Lung (tissue), 12 donors: ENCODE measurements around the gene B3GNT7. TPM values are rescaled to one million over a fixed set of nuclear protein-coding genes. Genes with fewer than 3 reads are reported as not detected.
"Not testable (repeated sequence)": the region's sequence is repeated elsewhere in the genome, so short reads cannot be mapped to it uniquely, and the experiment has no call there.

Source experiments
- ATAC-seq: fragments of 200-7000 bp; cut with Tn5 transposase; one replicate; pipeline ENCODE4 v1.9.1; 2020; ENCODE audit warnings: moderate number of reproducible peaks; ENCODE audit not compliant: insufficient read depth, low FRiP score
- DNase-seq, 3 donors: peaks; one replicate each; pipeline ENCODE4 v3.0.0-alpha.2; 2013 to 2017
- H3K27ac ChIP-seq, 2 donors: one replicate each; pipeline ENCODE4 v1.5.1; 2013; ENCODE audit warnings: mild to moderate bottlenecking in 2 of 2, moderate library complexity in 2 of 2, control low read depth in 1 of 2, inconsistent platforms in 1 of 2, low read depth in 1 of 2, low read length in 1 of 2
- H3K27me3 ChIP-seq, 3 donors: one replicate each; pipeline ENCODE4 v1.5.1; 2013; ENCODE audit warnings: low read length in 2 of 3; ENCODE audit not compliant: control insufficient read depth in 3 of 3, insufficient read depth in 3 of 3
- H3K36me3 ChIP-seq, 4 donors: one replicate each; pipeline ENCODE4 v1.5.1; 2013; ENCODE audit warnings: low read length in 4 of 4, mild to moderate bottlenecking in 1 of 4, moderate library complexity in 1 of 4; ENCODE audit not compliant: control insufficient read depth in 4 of 4, insufficient read depth in 4 of 4
- H3K4me1 ChIP-seq, 5 donors: one replicate each; pipeline ENCODE4 v1.5.1; 2013; ENCODE audit warnings: low read length in 5 of 5, mild to moderate bottlenecking in 2 of 5, moderate library complexity in 1 of 5; ENCODE audit not compliant: control insufficient read depth in 5 of 5, insufficient read depth in 5 of 5
- H3K4me3 ChIP-seq: one replicate; pipeline ENCODE4 v1.5.1; 2013; ENCODE audit warnings: mild to moderate bottlenecking, control low read depth, moderate library complexity
- H3K9ac ChIP-seq, 2 donors: one replicate each; pipeline ENCODE4 v1.5.1; 2013; ENCODE audit warnings: low read length in 2 of 2, control low read depth in 1 of 2; ENCODE audit not compliant: insufficient read depth in 1 of 2
- H3K9me3 ChIP-seq, 4 donors: one replicate each; pipeline ENCODE4 v1.5.1; 2013; ENCODE audit warnings: low read length in 3 of 4, mild to moderate bottlenecking in 1 of 4, moderate library complexity in 1 of 4; ENCODE audit not compliant: control insufficient read depth in 4 of 4, insufficient read depth in 3 of 4
- CTCF ChIP-seq: IDR thresholded peaks from 2 replicates; pipeline ENCODE4 v1.5.1; 2012; ENCODE audit warnings: mild to moderate bottlenecking; ENCODE audit errors: control extremely low read depth, extremely low read depth
- whole genome bisulfite sequencing, 2 donors: extraction: QIAGEN DNeasy Blood & Tissue Kit; methylation state at CpG; one replicate each; pipeline ENCODE4 v1.1.7; 2013; 5-methylcytosine and 5-hydroxymethylcytosine counted together
- polyA plus RNA-seq, 2 donors: library from polyadenylated mRNA; stranded (reverse); fragments of 200-250 nt; gene quantifications; one replicate each; pipeline ENCODE4 v1.2.1, GENCODE V29; 2013
- total RNA-seq, 2 donors: library from RNA; depleted of rRNA in 1 of 2; stranded (reverse); fragments of >200 nt in 1 of 2; gene quantifications; one replicate each; pipeline ENCODE4 v1.2.1, GENCODE V29; 2014 to 2021
- donor health status: control.
- donor health status: control.
- donor health status: Bipolar disorder and iron deficiency.
- donor health status: healthy.
- donor health status: DM: yes; HTN: yes; CAD: no.

B3GNT7 gene
- total and polyA plus RNA-seq, 4 donors: 18.9 to 73.7 (median 27.5) TPM

- H3K4me1 ChIP-seq: peaks cover 0 to 3% (median 0%) of the 10 kb centered on the region in 5 donors
- no peaks in the 10 kb centered on the region for H3K27me3 ChIP-seq
- no peak overlapping the region for H3K4me3 ChIP-seq
- ATAC-seq: peak; percentile 58
- H3K27ac ChIP-seq: no peak overlapping the region
- DNase-seq: peak in 1 of 3 donors; percentile 17
- 29 to 45% methylated on average over 2 of the region's 2 CpGs for WGBS, 2 donors
- H3K9me3 ChIP-seq: no peaks in the 10 kb centered on the region
- no peak overlapping the region for H3K9ac ChIP-seq
- H3K36me3 ChIP-seq: peaks cover 0 to 2% (median 0%) of the 10 kb centered on the region in 4 donors
- TF ChIP-seq CTCF: no peak
These were observed 47.3 kb upstream of the B3GNT7 start for GRCh38 chr2:231348173-231348572.

GRCh38 chr2:231348704-231349373 is 46.7 kb upstream of the B3GNT7 start:
- WGBS, 2 donors: 43 to 48% methylated on average over 5 of the region's 5 CpGs
- no peak overlapping the region for H3K27ac ChIP-seq
- no peak for DNase-seq

GRCh38 chr2:231349374-231349735 is 46.2 kb upstream of the B3GNT7 start:
- not testable (repeated sequence) for H3K9ac ChIP-seq, H3K4me1 ChIP-seq, ATAC-seq, H3K36me3 ChIP-seq, H3K9me3 ChIP-seq, H3K4me3 ChIP-seq, H3K27me3 ChIP-seq, H3K27ac ChIP-seq, DNase-seq
- 95 to 96% methylated on average over 10 of the region's 10 CpGs for WGBS, 2 donors

More at GRCh38 chr2:231348704-231349373, 46.7 kb upstream of the B3GNT7 start:
- Histone ChIP-seq H3K9me3 (no peaks in the 10 kb centered on the region), H3K4me3 (no peak overlapping the region), H3K27me3 (no peaks in the 10 kb centered on the region), H3K4me1 (peaks cover 0 to 3% (median 0%) of the 10 kb centered on the region in 5 donors), H3K9ac (no peak overlapping the region), H3K36me3 (peaks cover 0 to 2% (median 0%) of the 10 kb centered on the region in 4 donors)
- no peak for ATAC-seq
- no peak for TF ChIP-seq CTCF

GRCh38 chr2:231351648-231352047 is 43.9 kb upstream of the B3GNT7 start:
- ATAC-seq (no peak), DNase-seq (no peak)
- 85 to 93% methylated on average over 5 of the region's 5 CpGs for WGBS, 2 donors
- Histone ChIP-seq H3K4me1 (peaks cover 0 to 5% (median 0%) of the 10 kb centered on the region in 5 donors), H3K4me3 (no peak overlapping the region), H3K27ac (no peak overlapping the region), H3K9me3 (no peaks in the 10 kb centered on the region), H3K27me3 (no peaks in the 10 kb centered on the region), H3K9ac (no peak overlapping the region), H3K36me3 (peaks cover 0 to 2% (median 0%) of the 10 kb centered on the region in 4 donors)
- TF ChIP-seq CTCF: no peak
